ENCODE results near the gene KLC1. TPM values are rescaled to one million over a fixed set of nuclear protein-coding genes. Genes with fewer than 3 reads are reported as not detected.

KLC1 gene
- total RNA-seq, 1 experiment from 2014 or later = 121 TPM

GRCh38 chr14:103721334-103722120 is 92.5 kb downstream of the KLC1 start (continued):
- no peak for TF ChIP-seq ZBTB33 (IDR thresholded peaks at IDR 0.05; ENCODE audit: extremely low read depth, insufficient replicate concordance, low read length)
- TF ChIP-seq POLR2A (IDR thresholded peaks at IDR 0.05; ENCODE audit: borderline replicate concordance, extremely low read depth, insufficient read depth, insufficient read length) = no peak
- no peak; the same call in 1 of the 2 replicates for TF ChIP-seq SP1 (IDR thresholded peaks at IDR 0.05; ENCODE audit: low read depth)

GRCh38 chr14:103723748-103724081 is 94.7 kb downstream of the KLC1 start:
- Histone ChIP-seq H3K4me2 (ENCODE audit: low read length) (no peak overlapping the region), H2AFZ (ENCODE audit: low read depth, low read length, poor library complexity, severe bottlenecking) (no peak overlapping the region), H3K36me3 (ENCODE audit: control insufficient read depth in 1 of 2, insufficient read depth in 2 of 2, low read length in 2 of 2) (peaks cover 0 to 5% of the 10 kb centered on the region in 2 experiments; a peak in 2 of 4 replicates), H3K27ac (ENCODE audit: low read depth, low read length) (no peak overlapping the region), H3K27me3 (ENCODE audit: insufficient read depth, low read length) (no peaks in the 10 kb centered on the region), H3K9ac (ENCODE audit: low read length) (no peak overlapping the region), H4K20me1 (ENCODE audit: insufficient read depth) (no peaks in the 10 kb centered on the region), H3K9me3 (ENCODE audit: control insufficient read depth in 1 of 2, insufficient read depth in 1 of 2, low read depth in 1 of 2, low read length in 2 of 2) (no peaks in the 10 kb centered on the region), H3K9me2 (ENCODE audit: insufficient read depth) (no peaks in the 10 kb centered on the region), H3K79me2 (ENCODE audit: insufficient read depth, low read length) (peaks cover 46% of the 10 kb centered on the region), H3K4me1 (ENCODE audit: control insufficient read depth in 1 of 2, insufficient read depth in 2 of 2, low read length in 2 of 2) (peaks cover 15 to 30% of the 10 kb centered on the region in 2 experiments), H3K4me3 (replicated peaks in 1 of 2; ENCODE audit: low read depth in 1 of 2, low read length in 2 of 2) (no peak overlapping the region)
- POLR2A ChIA-PET = no interaction called here
- RAD21 ChIA-PET (ENCODE audit: low non-redundant PET in 1 of 2, low total read pairs in 2 of 2, uncharacterized antibody in 2 of 2, unreplicated experiment in 2 of 2) = no interaction called here
- intact Hi-C loops (cut with micrococcal nuclease) = no loop called here
- TF ChIP-seq ATF3 (IDR thresholded peaks at IDR 0.05) (no peak), EZH2phosphoT487 (IDR thresholded peaks at IDR 0.05; ENCODE audit: borderline replicate concordance) (no peak), POLR2A (IDR thresholded peaks at IDR 0.05; ENCODE audit: borderline replicate concordance, extremely low read depth, insufficient read depth, insufficient read length) (no peak), YY1 (IDR thresholded peaks at IDR 0.05; ENCODE audit: extremely low read depth, insufficient replicate concordance, low read depth, low read length) (no peak), TCF7L2 (IDR thresholded peaks at IDR 0.05; ENCODE audit: borderline replicate concordance, extremely low read depth, insufficient read depth, insufficient read length) (no peak), SP1 (IDR thresholded peaks at IDR 0.05; ENCODE audit: low read depth) (no peak), CBX3 (IDR thresholded peaks at IDR 0.05; ENCODE audit: low read depth) (no peak), POLR2AphosphoS5 (IDR thresholded peaks at IDR 0.05; ENCODE audit: low read depth, low read length) (no peak), REST (IDR thresholded peaks at IDR 0.05; ENCODE audit: low read depth) (no peak), ZBTB33 (IDR thresholded peaks at IDR 0.05; ENCODE audit: extremely low read depth, insufficient replicate concordance, low read length) (no peak), SRF (IDR thresholded peaks at IDR 0.05; ENCODE audit: low read depth) (no peak)
- TF ChIP-seq, protein P1, sequence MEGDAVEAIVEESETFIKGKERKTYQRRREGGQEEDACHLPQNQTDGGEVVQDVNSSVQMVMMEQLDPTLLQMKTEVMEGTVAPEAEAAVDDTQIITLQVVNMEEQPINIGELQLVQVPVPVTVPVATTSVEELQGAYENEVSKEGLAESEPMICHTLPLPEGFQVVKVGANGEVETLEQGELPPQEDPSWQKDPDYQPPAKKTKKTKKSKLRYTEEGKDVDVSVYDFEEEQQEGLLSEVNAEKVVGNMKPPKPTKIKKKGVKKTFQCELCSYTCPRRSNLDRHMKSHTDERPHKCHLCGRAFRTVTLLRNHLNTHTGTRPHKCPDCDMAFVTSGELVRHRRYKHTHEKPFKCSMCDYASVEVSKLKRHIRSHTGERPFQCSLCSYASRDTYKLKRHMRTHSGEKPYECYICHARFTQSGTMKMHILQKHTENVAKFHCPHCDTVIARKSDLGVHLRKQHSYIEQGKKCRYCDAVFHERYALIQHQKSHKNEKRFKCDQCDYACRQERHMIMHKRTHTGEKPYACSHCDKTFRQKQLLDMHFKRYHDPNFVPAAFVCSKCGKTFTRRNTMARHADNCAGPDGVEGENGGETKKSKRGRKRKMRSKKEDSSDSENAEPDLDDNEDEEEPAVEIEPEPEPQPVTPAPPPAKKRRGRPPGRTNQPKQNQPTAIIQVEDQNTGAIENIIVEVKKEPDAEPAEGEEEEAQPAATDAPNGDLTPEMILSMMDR (IDR thresholded peaks at IDR 0.05 in 2 of 3, conservative IDR thresholded peaks at IDR 0.05 in 1 of 3; ENCODE audit: borderline replicate concordance in 1 of 3, insufficient read depth in 1 of 3, low read depth in 2 of 3, low read length in 2 of 3) = no peak
- no peak for ATAC-seq
- BruUV-seq (replicated peaks) = no TSS peak
- CTCF ChIA-PET = no interaction called here
- no peak for DNase-seq (ENCODE audit: low read depth, low spot score)

All from HCT116 (cell line).